ENCODE data around the gene WDR54.
"Not testable (repeated sequence)": the region's sequence is repeated elsewhere in the genome, so short reads cannot be mapped to it uniquely, and the experiment has no call there.

Gene WDR54

DNA sequence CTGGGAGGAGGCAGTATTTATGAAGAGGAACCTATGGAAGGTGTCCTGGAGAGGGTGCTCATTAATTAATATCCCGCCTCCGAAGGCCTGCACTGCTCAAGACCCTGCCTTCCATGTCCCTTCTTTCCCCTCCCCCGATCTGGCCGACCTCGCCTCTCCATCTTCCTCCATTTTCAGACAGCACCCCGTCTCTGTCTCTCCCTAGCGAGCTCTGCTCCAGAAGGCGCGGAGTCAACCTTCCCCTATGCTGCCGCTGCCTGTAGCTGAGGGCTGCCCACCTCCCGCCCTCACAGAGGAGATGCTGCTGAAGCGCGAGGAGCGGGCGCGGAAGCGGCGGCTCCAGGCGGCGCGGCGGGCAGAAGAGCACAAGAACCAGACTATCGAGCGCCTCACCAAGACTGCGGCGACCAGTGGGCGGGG, 35.6 kb downstream of the WDR54 start:
- DNase-seq (ENCODE audit: low read depth): no peak

DNA sequence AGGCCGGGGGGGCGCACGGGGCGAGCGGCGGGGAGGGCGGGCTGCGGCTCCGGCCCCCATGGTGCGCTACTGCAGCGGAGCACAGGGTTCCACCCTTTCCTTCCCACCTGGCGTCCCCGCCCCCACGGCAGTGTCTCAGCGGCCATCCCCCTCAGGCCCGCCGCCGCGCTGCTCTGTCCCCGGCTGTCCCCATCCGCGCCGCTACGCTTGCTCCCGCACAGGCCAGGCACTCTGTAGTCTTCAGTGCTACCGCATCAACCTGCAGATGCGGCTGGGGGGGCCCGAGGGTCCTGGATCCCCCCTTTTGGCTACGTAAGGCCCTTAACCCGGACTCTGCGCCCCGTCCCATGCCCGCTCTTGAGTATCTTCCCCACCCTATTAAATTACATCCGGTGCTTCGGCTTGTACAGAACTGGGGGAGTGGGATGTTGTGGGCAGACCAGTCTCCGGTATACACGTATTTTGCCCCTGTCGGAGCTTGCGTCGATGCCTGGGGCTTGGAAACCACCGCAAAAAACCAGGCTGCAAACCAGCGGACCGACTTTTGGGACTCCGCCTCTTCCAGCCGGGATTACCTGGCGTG, 36.1 kb downstream of the WDR54 start:
- DNase-seq (ENCODE audit: low read depth): peak; percentile 43

DNA sequence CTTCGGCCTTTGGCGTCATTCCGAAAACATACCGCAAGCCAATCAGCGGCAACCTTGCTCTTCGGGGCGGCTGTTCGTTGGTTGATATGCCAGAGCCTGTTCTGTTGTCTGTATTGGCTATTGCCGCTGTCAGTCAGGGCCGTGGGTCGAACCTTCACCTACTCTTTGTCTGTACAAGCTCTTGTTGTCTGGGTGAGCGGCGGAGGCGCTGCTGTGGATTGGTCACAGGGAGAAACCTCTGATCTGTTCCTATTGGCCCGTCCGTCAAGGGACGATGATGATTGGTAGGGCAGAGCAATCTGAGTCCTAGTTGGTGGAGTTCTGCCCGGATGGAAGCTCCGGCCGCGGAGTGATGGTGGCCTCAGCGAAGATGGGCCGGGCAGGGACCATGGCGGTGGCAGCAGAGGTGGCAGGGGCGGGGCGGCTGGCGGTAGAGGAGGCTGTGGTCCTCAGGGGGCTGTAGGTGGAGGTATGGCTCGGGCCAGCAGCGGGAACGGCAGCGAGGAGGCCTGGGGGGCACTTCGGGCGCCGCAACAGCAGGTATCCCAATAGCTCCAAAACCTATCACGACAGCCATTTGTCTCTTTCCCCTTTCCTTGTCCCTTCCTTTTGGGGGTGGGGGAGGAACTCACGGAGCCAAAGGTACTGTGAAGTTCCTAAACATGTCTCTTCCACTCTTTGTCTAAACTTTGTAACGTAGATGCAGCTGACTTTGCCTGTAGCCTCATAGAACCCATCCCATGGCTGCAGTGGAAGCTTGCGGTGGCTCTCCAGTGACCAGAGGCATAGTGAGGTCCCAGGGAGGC, 36.8 kb downstream of the WDR54 start, which contains the start of gene WBP1:
Gene WBP1, plus strand, starts transcription at position 307 of the 806 bp plus-strand sequence. Its CDS starts 165 bp downstream, at position 472.
- peak; percentile 100 for DNase-seq (ENCODE audit: low read depth)

DNA sequence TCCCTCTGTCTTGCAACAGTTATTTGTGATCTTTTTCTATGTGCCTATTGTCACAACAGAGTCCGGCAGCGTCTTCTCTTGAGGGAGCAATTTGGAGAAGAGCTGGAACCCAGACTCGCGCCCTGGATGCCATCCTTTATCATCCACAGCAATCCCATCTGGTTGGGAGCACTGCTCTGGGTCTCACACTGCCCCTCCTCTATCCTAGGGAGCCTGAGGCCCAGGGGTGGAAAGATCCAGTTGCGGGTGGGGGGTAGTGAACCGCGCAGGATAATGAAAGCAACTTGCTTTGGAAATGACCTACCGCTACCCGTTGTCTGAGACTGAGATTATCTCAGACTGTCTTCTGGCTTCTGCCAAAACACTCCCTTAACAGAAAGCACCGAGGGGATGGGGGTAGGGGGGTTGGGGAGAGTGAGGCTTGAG, 37.4 kb downstream of the WDR54 start:
- DNase-seq (ENCODE audit: low read depth): peak; percentile 19

DNA sequence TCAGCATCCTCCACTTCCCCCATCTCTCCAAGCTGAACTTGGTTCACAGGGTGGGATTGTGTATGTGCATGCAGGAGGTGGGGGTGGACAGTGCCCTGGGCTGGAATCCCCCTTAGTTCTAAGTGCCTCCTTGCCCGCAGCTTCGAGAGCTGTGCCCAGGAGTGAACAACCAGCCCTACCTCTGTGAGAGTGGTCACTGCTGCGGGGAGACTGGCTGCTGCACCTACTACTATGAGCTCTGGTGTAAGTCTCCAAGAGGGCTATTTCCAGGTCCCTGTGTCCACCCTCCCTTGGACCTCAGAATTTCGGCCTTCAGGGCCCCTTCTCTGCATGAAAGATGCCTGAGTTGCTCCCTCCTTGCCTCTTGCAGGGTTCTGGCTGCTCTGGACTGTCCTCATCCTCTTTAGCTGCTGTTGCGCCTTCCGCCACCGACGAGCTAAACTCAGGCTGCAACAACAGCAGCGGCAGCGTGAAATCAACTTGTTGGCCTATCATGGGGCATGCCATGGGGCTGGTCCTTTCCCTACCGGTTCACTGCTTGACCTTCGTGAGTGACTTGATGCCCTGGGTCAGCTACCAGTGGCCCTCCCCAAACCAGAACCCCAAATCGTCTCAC, 38.1 kb downstream of the WDR54 start:
- DNase-seq (ENCODE audit: low read depth): not testable (repeated sequence)

GRCh38 chr2:74460187-74460586, 38.7 kb downstream of the WDR54 start:
- not testable (repeated sequence) for DNase-seq (ENCODE audit: low read depth)

- DNase-seq (ENCODE audit: low read depth): no peak
Observed at GRCh38 chr2:74461187-74462053, 39.9 kb downstream of the WDR54 start.

- DNase-seq (ENCODE audit: low read depth): no peak
Observed at GRCh38 chr2:74462054-74462785, 40.7 kb downstream of the WDR54 start.

- DNase-seq (ENCODE audit: low read depth): no peak
Observed at GRCh38 chr2:74462786-74463105, 41.2 kb downstream of the WDR54 start.

DNA sequence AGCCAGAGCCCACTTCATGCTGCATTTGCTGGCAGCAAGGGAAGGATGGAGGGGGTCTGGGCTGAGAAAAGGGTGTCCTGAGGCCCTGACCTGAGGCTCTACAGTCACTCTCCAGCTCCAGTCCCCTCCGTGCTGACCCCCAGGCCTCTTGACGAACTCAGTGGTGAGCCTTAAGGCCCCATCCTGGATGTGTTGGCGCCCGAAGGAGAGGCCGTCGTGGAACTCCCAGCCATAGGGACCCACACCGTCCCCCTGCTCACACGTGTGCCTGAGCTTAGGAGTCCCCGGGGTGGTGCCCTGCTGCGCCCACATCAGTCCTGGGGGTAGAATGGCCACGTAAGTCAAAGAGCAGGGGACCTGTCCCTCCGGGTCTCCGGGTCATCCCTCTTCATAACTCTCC, 42.9 kb downstream of the WDR54 start:
- DNase-seq (ENCODE audit: low read depth): no peak

DNA sequence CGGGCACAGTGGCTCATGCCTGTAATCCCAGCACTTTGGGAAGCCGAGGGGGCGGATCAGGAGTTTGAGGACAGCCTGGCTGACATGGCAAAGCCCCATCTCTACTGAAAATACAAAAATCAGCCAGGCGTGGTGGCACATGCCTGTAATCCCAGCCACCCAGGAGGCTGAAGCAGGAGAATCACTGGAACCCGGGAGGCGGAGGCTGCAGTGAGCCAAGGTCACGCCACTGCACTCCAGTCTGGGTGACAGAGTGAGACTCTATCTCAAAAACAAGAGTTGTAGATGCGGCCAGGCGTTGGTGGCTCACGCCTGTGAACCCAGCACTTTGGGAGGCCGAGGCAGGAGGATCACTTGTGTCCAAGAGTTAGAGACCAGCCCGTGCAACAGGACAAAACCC, 49.2 kb downstream of the WDR54 start:
- not testable (repeated sequence) for DNase-seq (ENCODE audit: low read depth)

DNA sequence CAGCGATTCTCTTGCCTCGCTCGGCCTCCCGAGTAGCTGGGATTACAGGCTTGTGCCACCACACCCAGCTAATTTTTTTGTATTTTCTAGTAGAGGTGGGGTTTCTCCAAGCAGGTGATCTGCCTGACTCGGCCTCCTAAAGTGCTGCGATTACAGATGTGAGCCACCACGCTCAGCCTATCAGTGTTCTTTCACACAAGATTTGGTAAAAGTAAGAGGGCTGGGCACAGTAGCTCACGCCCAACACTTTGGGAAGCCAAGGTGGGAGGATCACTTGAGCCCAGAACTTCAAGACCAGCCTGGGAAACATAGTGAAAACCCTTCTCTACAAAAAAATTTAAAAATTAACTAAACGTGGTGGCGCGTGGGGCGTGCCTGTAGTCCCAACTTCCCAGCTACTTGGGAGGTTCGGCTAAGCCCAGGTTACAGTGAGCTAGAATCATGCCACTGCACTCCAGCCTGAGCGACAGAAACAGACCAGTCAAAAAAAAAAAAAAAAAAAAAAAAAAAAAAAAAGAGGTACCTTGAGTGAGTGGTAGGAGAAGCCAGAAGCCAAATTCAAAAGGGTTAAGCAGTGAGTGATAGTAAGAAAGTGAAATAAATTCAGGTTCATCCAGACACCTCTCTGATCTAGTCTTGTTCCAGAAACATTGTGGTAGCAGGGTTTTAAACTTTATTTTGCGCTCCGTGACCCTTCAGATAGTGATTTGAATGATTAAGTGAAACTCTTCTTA, 50.0 kb downstream of the WDR54 start:
- DNase-seq (ENCODE audit: low read depth): no peak

DNA sequence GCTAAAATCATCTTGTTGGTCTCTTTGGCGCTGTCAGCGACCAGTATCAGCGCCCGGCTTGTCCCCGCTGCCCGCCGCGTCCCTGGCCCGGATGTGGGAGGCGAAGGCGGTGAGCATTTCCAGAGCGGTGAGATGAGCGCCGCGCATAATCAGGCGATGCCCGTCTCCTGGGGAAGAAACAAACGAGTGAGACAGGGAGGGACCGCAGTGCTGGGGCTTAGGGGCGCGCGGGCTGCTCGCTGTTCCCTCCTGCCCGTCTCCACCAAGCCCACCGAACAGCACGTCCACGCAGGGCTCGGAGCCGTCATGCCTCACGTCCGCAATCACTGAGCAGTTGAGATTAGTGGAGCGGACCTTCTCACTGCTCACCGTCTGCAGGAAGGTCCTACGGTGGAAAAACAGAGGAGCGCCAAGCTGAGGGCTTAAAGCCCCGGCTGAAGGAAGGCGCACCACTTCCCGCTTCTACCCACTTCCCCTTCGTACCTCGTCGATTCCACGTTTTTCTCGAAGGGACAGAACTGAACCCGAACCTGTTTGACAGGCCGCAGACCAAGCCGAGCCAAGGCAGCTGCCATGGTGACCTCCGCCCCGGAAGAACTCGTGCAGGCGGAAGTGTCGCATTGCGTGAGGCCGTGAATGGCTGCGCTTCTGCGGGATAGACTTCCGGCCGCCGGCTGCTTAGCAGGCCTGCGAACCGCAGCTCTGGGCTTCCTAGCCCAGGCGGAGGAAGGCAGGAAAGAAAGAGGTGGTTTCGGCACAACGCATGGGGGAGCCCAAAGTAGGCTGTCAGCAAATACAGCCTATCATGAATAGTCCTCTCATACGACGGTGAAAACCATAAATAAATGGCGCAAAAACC, 50.8 kb downstream of the WDR54 start, which contains the start of gene MRPL53:
Gene MRPL53, minus strand, starts transcription at position 595 of the 859 bp plus-strand sequence. Its CDS starts 20 bp downstream, at position 575.
- peak; percentile 94 for DNase-seq (ENCODE audit: low read depth)

- no peak for DNase-seq (ENCODE audit: low read depth)
Observed at GRCh38 chr2:74472945-74473258, 51.4 kb downstream of the WDR54 start.

DNA sequence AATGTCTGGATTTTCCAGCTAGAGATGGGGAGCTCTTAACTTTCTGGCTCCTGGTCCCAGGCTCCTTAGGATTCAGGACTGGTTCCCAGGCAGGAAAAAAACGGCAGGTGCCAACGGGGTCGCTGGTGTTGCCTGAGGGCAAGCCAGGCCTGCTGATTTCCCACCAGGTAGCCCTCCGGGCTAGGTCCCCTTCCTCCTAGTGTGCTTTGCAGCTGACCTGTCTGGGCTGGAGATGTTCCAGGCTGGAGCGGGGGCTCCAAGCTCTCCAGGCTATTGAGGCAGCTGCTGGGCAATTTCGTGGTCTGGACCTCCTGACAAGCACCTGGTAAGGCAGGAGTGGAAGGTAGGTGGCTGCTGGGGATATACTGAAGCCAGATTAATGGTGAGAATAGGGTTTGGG, 53.0 kb downstream of the WDR54 start:
- DNase-seq (ENCODE audit: low read depth): no peak

GRCh38 chr2:74474899-74475298, 53.4 kb downstream of the WDR54 start:
- DNase-seq (ENCODE audit: low read depth): no peak
